SKM-1 (cell line): ENCODE data around the gene DNAJC13.
"Not testable (repeated sequence)": the region's sequence is repeated elsewhere in the genome, so short reads cannot be mapped to it uniquely, and the experiment has no call there.

ENCODE experiments used
- DNase-seq: peaks from one replicate; lab custom pipeline; 2025; ENCODE audit not compliant: unreplicated experiment; lab: John Stamatoyannopoulos, UW

Gene DNAJC13

GRCh38 chr3:132416807-132417694, at the start of gene DNAJC13:
DNAJC13 (plus strand) TSS chr3:132417502; CDS start chr3:132434551, 17,049 bp downstream.
- peak; percentile 91 for DNase-seq

- DNase-seq: no peak
Measured at GRCh38 chr3:132368515-132368914, 48.8 kb upstream of the DNAJC13 start.

- no peak for DNase-seq
Measured at GRCh38 chr3:132368962-132369361, 48.3 kb upstream of the DNAJC13 start.

- DNase-seq: not testable (repeated sequence)
Measured at GRCh38 chr3:132376945-132377354, 40.4 kb upstream of the DNAJC13 start.

- DNase-seq: no peak
Measured at GRCh38 chr3:132378048-132378762, 39.1 kb upstream of the DNAJC13 start.

GRCh38 chr3:132378846-132379245, 38.5 kb upstream of the DNAJC13 start:
- no peak for DNase-seq

- no peak for DNase-seq
Measured at GRCh38 chr3:132380920-132381319, 36.4 kb upstream of the DNAJC13 start.

- no peak for DNase-seq
Measured at GRCh38 chr3:132381348-132381944, 35.9 kb upstream of the DNAJC13 start.

- DNase-seq: no peak
Measured at GRCh38 chr3:132382267-132382666, 35.0 kb upstream of the DNAJC13 start.

- DNase-seq: no peak
Measured at GRCh38 chr3:132382688-132383194, 34.6 kb upstream of the DNAJC13 start.

- no peak for DNase-seq
Measured at GRCh38 chr3:132386259-132386658, 31.0 kb upstream of the DNAJC13 start.

GRCh38 chr3:132392675-132393074, 24.6 kb upstream of the DNAJC13 start:
- not testable (repeated sequence) for DNase-seq

- no peak for DNase-seq
Measured at GRCh38 chr3:132394320-132394719, 23.0 kb upstream of the DNAJC13 start.

- DNase-seq: no peak
Measured at GRCh38 chr3:132395126-132395525, 22.2 kb upstream of the DNAJC13 start.

GRCh38 chr3:132396255-132396654, 21.0 kb upstream of the DNAJC13 start:
- no peak for DNase-seq

GRCh38 chr3:132396776-132397175, 20.5 kb upstream of the DNAJC13 start:
- DNase-seq: not testable (repeated sequence)

GRCh38 chr3:132399054-132399929, 18.0 kb upstream of the DNAJC13 start:
- peak; percentile 31 for DNase-seq

GRCh38 chr3:132401255-132401654, 16.0 kb upstream of the DNAJC13 start:
- no peak for DNase-seq

GRCh38 chr3:132404276-132404675, 13.0 kb upstream of the DNAJC13 start:
- DNase-seq: no peak

- DNase-seq: no peak
Measured at GRCh38 chr3:132405188-132405587, 12.1 kb upstream of the DNAJC13 start.
